Right ventricle myocardium superior (tissue), 1 donor: Measurements from ENCODE around the gene NKAIN2. TPM values are rescaled to one million over a fixed set of nuclear protein-coding genes. Genes with fewer than 3 reads are reported as not detected.

Source experiments
- ATAC-seq: fragments of 200-7000 bp; cut with Tn5 transposase; one replicate; pipeline ENCODE4 v1.9.1; 2020; ENCODE audit warnings: mild to moderate bottlenecking; ENCODE audit not compliant: poor library complexity
- DNase-seq: peaks from one replicate; pipeline ENCODE4 v3.0.0-alpha.2; 2020
- intact Hi-C: fragments of 100-400 bp; cut with DNase I; formaldehyde crosslinking; loops from one replicate; pipeline ENCODE4 v1.11.2; 2022
- total RNA-seq: library from RNA; stranded (reverse); fragmentation: NEBNext Ultra II Directional; extraction: Animal tissue kit (Norgen Biotek cat#: 25700); gene quantifications from one replicate; pipeline ENCODE4 v1.2.1, GENCODE V29; 2021
- donor health status: DM: no; HTN: yes; CAD: no; lungs with severe emphysema.

NKAIN2 gene
- total RNA-seq, 1 donor from 2014 or later, result 0.22 TPM

DNA sequence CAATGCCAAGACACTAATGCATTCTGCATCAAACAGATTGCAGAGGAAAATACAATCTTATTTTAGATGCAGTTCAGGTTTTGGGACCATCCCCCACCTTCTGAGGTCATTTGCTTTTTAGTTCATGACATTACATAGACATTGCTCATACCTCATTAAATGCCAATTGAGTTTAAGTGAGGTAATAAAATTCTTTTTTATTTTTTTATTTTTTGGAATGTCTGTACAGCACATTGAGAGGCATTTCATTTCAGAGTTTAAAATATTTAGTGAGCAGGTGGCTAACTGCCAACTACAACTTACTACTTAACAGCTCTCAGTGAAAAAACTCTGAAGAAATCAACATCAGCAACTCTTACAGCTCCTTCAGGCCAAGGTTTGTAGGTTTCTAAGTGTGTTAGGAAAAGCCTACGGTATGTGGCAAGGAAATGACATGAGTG is 676.3 kb downstream of the NKAIN2 start:
- intact Hi-C loops, result no loop called here
- DNase-seq, result no peak
- ATAC-seq, result no peak

DNA sequence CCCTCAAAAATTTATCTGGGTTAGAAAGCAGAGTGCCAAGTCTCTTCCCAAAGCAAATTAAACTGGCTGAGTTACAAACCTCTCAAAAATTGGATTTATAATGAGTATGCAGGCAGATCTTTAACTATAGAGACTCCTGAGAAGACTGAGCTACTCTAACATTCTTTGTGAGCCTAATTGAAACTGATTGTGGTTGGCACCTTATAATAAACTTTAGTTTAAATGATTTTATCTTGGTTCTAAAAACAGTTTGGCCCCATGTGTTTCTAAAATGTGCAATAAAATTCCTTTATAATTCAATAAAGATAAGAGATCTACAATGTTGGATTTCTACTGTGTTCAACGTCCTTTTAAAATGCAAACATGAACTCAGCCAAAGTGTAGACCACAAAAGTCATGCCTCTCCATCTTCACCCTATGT is 678.4 kb downstream of the NKAIN2 start:
- DNase-seq (no peak), ATAC-seq (no peak)
- intact Hi-C loops, result no loop called here

DNA sequence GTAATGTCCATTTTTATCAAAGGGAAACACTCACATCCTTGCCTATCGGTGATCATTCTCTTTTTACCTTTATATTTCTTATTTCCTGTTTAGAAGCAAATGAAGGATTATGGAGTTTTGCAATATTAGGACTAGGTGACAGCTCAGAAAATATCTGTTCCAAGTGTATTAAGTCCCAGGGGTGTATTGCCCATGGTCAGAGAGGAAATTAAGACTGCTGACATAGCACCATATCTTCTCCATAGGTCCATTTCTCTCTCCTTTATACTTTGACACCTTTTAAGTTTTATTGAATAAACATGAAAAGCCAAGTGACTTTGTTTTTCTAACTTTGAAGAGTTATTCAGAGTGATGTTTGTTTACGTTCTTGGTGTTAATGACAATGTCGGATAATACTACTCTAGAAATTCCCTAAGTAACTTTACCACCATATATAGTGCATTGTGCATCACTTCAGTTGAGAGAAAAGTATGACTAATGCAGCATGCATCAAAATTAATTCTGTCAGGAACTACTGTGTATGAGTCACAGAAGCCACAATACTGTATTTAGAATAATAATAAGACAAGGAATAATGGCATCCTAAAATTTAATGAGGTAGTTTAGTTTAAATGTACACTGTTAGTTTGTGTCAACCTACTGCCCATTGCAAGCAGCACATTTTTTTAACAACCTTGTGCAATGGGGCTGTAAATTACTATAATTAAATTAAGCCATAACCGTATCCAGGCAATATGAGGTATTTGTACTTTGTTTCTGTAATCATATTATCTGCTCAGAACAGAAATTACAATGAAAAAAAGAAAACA is 684.2 kb downstream of the NKAIN2 start:
- DNase-seq (no peak), ATAC-seq (no peak)
- intact Hi-C loops, result no loop called here

DNA sequence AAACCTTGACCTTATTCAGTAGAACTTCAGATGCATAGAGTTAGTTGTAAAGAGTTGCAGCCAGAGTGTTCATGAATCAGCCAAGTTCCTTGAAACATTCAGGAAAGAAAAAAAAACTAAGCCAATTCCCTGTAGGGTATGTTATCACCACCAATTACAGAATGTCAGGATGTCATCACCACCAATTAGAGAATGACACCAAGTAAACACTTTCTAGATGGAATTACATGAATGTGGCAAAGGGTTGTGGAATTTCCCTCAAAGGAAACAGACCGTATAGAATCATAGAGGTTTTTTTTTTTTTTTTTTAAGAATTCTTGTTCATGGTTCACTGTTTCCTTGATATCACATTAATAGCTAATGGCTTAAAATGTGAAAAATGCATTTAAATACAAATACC is 686.5 kb downstream of the NKAIN2 start:
- intact Hi-C loops, result no loop called here
- ATAC-seq, result no peak
- DNase-seq, result no peak

DNA sequence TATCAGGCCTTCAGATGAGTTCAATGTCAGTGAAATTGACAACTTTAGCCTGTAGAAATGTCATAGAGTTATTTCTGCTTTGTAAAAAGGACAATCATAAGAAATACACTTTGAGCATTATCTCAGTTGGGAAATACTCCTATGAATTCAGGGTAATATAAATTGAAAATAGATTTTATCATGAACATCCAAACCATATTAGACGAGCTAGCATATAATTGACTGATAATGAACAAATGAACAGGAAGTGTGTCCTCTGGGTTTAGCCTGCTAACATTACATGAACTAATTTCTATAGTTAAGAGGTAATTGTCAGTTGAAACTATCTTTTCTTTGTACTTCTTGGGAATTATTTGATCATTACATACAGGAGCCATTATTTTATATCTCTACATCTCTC is 689.6 kb downstream of the NKAIN2 start:
- DNase-seq (no peak), ATAC-seq (no peak)
- intact Hi-C loops, result no loop called here

DNA sequence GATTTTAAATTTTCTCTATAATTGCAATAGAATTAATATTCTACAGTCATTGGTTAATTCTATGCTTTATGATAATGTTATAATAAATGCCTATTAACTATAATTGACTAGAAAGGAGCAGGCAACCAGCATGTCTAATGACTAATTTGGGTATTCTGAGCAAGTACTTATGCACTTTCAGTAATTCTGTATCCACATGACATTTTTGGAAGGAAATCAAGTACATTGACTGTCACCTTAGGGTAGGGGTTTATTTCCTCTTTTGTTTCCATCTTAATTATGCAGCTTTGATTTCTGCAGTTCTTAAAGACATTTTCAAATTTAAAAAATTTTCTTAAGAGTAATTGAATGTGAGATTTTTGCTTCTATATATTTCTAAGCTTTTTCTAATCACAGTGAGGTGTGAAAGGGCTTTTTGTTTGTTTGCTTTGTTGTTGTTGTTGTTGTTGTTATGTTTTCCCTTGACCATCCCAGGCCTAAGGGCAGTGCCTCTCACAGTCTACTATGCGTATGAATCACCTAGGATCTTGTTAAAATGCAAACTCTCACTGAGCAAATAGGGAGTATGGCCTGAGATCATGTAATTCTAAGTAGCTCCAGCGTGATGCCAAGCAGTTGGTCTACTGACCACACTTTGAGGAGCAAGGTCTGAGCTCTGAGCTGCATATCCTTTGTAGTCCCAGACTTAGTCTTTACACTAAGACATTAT is 691.4 kb downstream of the NKAIN2 start:
- ATAC-seq (no peak), DNase-seq (no peak)

DNA sequence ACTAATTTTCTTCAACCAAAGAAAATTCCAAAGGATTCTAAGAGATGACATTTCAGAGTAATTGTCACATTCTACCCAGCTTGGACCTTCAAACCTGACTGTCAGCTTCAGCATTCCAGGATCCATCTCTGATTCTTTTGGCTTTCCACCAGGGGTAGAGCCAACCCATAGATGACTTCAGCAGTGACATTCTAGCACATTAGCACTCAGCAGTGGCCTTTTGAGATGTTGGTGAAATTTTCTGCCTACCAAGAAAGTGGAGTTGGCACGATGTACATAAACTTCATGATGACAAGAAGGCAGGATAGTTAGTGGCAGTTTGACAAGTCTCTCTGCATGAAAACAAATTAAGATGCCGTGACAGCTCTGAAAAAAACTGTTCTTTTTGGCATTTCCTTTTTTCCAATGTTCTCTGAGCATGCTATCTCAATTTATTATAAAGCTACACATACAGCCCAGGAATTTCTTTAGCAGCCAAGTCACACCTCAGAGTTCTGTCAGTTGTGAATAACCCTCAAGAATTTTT is 692.1 kb downstream of the NKAIN2 start:
- intact Hi-C loops, result no loop called here
- no peak for ATAC-seq
- DNase-seq, result no peak

More for the DNA sequence above, 691.4 kb downstream of the NKAIN2 start:
- intact Hi-C loops, result no loop called here

DNA sequence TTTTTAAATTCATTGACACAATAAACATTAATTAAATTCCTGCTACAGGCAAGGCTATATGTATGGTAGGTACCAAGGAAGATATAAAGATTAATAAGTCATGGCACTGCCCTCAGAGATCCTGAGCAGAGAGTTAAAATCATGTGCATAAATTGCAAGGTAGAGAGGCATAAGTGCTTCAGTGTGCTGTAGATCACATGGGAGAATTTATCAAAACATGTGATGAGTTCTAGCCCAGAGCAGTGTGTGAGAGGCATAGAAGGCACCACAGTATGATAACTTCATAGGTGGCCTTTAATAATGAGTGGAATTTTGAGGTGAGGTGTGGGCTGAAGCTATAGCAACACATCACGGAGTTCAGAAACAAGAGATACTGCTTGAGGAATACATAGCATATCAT is 692.7 kb downstream of the NKAIN2 start:
- DNase-seq (no peak), ATAC-seq (no peak)
- intact Hi-C loops, result no loop called here

DNA sequence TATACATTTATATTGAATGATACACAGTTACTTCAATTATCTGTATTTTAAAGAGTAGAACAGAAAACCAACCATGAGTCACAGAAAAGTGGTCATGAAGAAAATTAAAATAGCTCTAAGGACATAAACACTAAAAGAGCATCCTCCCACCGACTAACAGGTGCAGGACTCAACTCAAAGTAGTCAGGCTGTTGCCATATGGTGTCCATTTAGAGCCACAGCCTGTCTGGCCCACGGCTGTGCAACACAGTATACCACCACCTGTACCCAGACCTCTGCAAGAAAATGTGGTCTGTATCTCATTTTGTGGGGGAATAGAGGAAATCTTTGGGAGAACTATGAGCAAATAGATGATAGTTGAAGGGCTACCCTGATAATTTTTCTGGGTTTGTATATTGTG is 708.8 kb downstream of the NKAIN2 start:
- DNase-seq (no peak), ATAC-seq (no peak)
- intact Hi-C loops, result no loop called here

DNA sequence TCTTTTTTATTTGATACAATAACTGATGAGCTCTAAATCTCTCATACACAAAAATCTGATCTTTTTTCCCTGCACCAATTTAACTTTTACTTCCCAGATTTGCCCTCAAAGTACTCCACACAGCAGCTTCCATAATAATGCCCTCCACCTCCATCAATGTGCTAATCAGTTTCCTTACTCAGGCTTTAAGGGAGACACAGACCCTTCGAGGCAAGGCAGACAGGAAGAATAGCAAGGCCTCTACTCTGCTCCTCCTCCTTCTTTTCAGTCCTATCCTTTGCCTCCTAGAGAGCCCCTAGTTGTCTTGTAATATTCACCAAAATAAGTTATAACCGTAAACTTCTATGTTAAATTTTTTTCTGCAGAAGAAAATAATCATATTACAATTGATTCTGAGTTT is 713.7 kb downstream of the NKAIN2 start:
- intact Hi-C loops, result no loop called here
- DNase-seq (no peak), ATAC-seq (no peak)

DNA sequence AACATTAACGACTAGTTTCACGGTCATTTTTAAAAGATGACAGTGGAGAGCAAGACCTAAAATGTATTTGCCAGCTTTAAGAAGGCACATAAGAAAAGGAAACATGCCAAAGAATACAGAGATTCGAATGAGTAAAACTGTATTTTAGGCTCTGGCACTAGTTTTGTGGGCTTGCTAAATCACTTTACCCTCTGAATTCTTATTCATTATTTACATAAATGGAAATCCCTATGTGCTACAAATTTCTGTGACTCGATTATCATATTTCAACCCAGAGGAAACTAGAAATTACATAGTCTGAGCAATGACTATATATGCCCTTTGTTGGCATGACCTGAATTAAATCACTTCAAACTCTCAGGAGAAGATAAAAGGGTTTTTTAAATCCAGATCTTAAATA is 716.8 kb downstream of the NKAIN2 start:
- DNase-seq, result no peak
- intact Hi-C loops, result no loop called here
- no peak for ATAC-seq

DNA sequence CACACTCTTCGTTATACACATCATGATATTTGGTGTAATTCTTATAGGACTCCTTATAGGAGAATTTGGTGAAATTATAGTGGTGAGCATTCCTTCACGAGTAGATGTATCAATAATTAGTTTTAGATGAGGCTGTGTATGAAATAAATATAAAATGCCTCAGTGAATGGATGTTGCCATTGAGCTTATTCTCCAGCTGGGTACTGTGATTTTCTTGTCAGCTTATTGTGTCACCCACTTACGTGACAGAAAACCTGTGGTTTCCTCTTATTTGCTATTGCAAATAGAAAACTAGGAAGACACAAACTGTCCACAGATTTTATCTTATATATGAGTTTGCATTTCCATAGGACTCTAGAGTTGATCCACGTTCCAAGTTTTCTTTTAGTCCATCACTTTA is 718.7 kb downstream of the NKAIN2 start:
- intact Hi-C loops, result no loop called here
- ATAC-seq, result no peak
- no peak for DNase-seq

DNA sequence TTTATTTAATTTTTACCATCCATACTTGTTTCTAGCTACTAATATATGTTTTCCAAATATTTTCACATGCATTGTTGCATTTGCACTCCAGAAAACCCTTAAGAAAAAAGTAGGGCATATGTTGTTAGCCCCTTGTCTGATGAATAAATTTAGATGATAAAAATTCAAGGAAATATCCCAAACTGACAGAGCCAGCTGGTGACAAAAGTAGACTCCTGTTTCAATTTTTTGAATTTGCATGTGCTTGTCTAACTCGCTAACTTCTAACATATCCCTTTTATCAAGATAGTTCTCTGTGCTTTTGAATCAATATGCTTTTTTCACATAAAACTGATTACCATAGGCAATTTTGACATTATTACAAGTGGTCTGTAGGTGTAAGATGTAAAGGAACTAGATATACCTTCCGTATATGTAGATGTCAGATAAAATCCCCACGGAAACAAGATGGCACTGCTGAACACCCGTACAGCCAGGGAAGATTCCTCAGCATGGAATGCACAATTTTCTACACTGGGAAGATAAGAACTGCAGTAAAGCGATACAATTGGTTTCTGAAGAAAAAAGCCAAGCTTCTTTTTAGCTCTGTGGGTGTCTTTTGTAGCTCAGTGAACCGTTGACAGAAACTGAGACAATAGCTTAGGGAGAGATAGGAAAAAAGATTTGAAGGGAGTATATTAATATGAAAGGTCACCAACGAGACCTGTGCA is 721.0 kb downstream of the NKAIN2 start:
- ATAC-seq (no peak), DNase-seq (no peak)
- intact Hi-C loops, result no loop called here

DNA sequence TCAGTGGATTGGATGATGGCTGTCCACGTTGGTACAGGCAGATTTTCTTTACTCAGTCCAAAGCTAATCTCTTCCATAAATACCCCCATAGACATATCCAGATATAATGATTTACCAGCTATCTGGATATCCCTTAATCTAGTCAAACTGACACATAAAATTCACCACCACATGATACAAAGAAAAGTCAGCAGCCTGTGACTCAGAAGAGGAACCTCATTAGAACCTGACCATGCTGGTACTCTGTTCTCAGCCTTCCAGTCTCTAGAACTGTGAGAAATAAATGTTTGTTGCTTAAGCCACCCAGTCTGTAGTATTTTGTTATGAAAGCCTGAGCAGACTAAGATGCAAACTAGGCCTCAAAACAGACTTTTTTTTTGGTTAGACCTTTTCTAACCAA is 727.3 kb downstream of the NKAIN2 start:
- intact Hi-C loops, result no loop called here
- ATAC-seq, result no peak
- no peak for DNase-seq

DNA sequence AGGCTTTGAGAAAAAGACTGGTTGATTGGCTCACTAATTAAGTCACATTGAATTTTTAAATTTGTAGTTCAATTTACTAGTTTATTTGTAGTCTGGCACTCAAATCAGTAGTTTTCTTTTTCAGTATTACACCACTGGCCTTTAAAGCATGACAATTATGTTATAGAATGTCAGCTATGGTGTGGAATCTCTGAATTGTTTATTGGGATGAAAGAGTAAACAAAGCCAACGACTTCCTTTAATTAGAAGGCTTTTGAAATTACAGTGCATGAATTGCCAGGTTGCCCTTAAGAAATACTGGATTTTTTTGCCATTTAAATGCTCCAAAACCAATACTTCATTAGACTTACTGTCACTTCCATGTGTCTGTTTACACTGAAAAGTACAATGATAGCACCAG is 731.6 kb downstream of the NKAIN2 start:
- intact Hi-C loops, result no loop called here
- ATAC-seq, result no peak

DNA sequence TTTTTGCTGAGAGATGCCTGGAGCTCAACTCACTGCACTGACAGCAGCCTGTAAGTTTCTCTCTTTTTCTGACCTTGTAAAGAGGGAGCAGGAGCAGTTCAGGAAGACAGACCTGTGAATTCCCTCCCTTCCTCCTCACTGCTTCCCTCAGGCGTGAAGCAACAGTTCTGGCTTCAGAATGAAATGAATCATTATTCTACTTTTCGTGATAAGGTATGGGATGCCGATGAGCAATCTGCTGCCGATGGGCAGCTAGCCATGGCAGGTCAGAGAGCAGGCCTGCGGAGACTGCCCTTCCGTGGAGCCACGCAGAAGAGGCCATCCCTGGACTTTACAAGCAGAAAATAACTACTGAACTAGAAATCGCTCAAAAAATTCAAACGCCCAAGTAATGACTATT is 732.1 kb downstream of the NKAIN2 start:
- ATAC-seq (no peak), DNase-seq (no peak)
- intact Hi-C loops, result no loop called here

More for the DNA sequence above, 731.6 kb downstream of the NKAIN2 start:
- DNase-seq, result no peak

DNA sequence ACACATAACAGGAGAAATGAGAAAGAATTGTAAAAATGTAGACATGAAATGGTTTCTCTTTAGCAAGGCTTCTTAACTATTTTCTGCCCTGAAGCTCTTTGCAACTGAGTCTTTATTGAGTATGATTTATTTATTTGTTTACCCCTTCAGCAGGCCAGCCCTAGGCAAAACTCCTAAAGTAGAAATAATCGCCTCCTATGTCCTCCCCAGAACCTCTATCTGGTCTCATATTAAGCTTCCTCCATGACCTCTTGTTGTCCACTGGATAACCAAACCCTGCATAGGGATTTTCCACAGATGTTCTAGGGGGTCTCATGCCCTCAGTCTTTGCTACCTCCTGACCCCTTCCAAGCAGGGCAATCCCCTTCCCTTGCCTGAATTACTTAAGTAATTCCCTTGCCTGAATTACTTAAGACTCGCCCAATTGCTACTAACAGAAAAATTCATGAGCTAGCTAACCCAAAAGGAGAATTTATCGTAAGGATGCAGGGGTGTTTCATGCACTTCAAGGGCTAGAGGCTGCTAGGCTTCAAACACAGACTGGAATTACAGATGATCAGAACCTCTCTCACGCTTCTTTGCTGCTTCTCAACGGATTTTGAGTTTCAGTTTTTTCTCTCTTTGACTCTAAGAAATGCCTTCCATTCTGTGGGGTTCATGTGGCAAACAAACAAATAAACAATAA is 732.6 kb downstream of the NKAIN2 start:
- ATAC-seq, result no peak
- no peak for DNase-seq
- intact Hi-C loops, result no loop called here

DNA sequence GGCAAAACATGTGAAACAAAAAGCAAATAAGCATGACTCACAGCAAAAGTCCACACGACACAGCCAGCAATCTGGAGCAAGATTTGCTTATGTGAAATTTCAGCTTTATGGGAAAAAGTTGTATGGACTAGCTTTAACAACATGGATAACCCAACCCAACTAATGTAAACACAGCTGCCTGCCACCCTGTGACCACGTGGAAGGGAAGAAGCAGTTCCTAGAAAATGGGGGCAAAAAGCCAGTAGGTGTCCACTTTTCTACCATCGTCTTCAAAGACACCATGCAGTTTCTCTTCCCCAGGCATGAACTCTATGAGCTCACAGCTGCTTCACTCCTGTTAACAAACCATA is 733.2 kb downstream of the NKAIN2 start:
- intact Hi-C loops, result no loop called here
- DNase-seq (no peak), ATAC-seq (no peak)

DNA sequence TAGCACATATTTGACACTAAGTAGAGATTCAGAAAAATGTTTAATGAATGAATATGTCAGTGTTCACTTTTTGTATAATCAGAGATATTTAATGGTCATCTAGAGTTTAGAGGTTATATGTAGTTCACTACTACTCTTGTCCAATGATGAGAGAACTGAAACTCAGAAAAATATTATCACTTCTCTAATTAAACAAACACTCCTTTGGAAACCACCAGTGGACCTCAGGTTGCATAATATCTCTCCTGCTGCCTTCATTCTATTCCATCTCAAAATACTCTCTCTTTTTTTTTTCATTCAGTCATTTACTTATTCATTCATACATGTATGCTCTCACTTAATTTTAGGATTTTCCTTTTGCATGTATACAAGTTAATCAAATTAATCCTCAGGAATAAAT is 735.4 kb downstream of the NKAIN2 start:
- intact Hi-C loops, result no loop called here
- ATAC-seq, result no peak

More for the DNA sequence above, 735.4 kb downstream of the NKAIN2 start:
- DNase-seq, result no peak
